ENCODE results near the gene RELCH.

GRCh38 chr18:62214790-62215189 is 27.7 kb downstream of the RELCH start:
- TF ChIP-seq POLR2A (IDR thresholded peaks at IDR 0.05) (no peak), CTCF (IDR thresholded peaks at IDR 0.05) (no peak)

Measured in uterus (tissue), 2 donors.